GM18520 (cell line): ENCODE measurements around the gene CNOT1.
A peak's percentile ranks its signal among the peaks of the same experiment; 100 is the strongest.
"Not testable (repeated sequence)": the region's sequence is repeated elsewhere in the genome, so short reads cannot be mapped to it uniquely, and the experiment has no call there.

Experiments
- ATAC-seq: cut with Tn5 transposase; IDR thresholded peaks from one replicate; pipeline ENCODE4 v1.9.1; 2021; ENCODE audit not compliant: unreplicated experiment

CNOT1 gene

DNA sequence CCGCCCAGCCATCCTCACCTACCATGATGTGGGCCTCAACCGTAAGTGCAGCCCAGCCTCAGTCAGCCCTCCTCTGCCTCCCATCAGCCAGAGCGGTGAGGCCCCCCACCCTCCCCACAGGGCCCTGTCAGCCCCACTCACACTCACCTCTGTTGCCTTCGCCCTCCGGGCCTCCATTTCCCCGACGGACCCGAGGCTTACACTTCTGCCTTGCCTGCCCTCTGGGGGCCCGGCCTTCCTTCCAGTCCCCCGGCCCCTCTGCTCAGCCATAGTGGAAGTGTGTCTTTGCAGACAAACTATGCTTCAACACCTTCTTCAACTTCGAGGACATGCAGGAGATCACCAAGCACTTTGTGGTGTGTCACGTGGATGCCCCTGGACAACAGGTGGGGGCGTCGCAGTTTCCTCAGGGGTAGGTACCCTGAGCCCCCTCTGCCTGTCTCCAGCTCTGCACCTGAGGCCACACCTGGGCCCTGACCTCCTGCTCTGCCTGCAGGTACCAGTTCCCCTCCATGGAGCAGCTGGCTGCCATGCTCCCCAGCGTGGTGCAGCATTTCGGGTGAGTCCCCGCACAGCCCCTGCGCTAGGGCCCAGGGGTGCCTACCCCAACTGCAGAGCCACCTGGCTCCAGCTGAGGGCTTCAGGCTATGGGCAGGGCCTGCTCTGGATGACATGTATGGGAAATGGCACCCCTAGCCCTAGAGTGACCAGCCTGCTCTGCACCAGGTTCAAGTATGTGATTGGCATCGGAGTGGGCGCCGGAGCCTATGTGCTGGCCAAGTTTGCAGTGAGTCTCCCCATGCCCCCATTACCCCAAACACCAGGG, 125.5 kb downstream of the CNOT1 start:
- no peak for ATAC-seq

GRCh38 chr16:58503166-58503862, 126.3 kb downstream of the CNOT1 start:
- ATAC-seq = no peak

DNA sequence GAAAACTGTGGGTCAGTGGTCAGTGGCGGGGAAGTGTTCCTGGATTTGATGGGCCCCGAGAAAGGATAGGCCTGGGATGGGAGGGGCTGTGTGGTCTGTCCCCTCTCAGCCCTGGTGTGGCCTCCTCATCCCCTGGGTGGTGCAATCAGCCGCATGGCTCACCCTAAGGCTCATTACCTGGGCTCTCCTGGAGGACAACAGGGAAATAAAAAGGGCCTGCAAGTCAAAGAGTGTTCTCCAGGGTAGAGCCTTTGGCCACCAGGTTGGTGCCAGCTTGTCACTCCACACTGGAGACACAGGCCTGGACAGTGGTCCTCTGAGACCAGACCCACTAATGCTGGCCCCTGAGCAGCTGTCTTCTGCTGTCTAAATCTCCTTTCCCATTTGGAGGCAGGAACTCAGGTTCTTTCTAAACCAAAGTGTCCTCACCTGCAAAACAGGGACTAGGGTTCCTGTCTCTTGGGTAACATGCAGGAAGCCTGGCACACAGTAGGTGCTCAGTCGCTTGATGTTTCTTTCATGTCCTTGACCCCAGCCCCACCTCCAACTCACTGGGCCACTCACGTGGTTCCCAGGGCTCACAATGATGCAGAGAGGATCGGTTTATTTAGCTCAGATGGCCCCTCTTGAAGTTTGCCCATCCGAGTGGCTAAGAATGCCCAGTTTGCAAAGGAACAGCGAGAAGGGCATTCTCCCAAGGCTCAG, 127.3 kb downstream of the CNOT1 start:
- no peak for ATAC-seq

DNA sequence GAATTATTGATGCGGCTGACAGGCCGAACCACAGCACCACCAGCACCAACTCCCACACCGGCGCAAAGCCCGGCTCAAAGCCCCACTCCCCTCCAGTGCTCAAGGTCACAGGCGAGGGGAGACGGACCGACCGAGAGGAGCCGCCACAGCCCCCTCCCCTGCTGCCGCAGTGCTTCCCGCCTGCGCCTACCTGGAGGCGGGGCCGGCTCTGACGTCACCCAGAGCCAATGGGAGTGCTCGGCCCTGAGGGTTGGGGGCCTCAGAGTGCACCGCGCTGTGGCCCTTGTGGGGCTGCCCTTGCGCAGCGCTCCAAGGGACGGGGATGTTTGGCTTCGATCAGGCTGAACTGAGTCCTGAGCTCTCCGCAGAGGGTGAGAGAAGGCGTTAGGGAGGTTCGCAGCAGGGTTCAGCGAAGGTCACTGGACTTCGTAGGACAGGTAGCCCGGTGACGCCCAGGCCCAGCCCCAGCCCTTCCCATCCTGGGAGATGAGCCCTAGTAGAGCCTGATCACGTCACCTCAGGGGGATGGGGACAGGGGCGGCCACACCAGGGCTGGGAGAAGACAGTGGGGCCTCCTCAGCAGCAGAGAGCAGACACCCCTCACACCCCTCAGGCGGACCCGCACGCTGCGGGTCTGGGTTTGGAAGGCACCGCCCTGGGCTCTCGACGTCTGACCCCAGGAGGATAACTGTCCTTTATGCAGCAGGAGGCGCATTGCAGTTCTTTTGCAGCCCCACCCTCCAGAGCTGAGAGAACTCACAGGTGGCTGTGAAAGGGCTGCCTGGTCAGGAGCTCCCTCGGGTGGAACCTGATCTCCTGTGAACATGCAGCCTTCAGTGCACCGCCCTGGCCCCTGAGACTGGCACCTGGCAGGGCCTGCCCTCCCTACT, 128.1 kb downstream of the CNOT1 start:
- no peak for ATAC-seq

GRCh38 chr16:58500430-58501241, 129.0 kb downstream of the CNOT1 start:
- ATAC-seq = no peak

DNA sequence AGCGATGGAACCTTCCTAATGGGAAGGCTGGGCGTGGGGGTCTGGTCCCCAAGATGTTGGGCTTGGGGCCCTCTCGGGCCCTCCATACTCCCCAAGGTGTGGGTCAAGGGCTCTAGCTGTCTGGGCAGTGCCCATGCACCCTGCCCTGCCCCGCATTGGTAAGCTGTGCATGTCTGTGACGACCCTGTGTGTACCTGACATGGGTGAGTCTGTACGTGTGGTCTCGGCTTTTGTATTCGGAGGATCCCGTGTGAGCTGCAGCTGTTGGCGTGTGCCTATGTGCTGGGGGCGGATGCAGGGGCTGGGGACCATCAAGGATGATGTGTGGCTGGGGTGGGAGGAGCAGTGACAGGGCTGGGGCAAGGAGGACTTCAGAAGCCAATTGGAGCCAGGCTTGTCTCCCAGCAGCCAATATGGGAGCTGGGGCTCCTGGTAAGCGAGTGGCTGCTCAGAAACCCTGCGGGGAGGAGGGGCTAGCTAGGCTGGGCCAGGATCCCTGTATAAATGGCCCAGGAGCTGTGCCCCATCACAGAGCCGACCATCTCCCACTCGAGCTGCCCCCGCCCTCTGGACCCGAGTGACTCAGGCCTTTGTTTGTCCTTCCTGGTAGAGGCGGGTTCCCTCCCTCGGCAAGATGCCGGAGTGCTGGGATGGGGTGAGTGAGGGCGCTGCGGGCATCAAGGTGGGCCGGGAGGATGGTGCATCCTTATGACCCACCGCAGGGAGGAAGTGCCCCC, 129.8 kb downstream of the CNOT1 start, which contains the start of gene NDRG4:
Gene NDRG4 (plus strand): TSS at position 529 of the 737 bp plus-strand sequence. CDS start 106 bp downstream, at position 635.
- ATAC-seq = peak; percentile 52

- no peak for ATAC-seq
These were observed 130.5 kb downstream of the CNOT1 start for GRCh38 chr16:58499092-58499511.

- no peak for ATAC-seq
These were observed 131.1 kb downstream of the CNOT1 start for GRCh38 chr16:58498341-58499091.

DNA sequence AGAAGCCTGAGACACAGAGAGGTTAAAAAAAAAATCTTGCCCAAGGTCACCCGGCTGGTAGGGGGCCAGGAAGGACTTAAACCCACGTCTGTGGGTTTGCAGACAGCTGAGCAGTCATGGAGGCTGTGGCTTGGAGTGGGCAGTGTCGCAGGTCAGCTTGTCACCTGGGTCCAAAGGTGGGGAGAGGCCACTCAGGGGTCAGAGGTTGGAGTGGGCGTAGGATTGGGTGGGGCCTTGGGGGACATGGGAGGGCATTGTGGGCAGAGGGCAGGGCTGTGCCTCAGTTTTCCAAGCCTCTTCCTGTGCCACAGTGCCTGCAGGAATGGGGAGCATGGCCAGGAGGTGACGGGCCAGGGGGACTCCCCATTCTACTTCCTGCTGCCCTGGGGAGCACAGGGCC, 131.7 kb downstream of the CNOT1 start:
- no peak for ATAC-seq

DNA sequence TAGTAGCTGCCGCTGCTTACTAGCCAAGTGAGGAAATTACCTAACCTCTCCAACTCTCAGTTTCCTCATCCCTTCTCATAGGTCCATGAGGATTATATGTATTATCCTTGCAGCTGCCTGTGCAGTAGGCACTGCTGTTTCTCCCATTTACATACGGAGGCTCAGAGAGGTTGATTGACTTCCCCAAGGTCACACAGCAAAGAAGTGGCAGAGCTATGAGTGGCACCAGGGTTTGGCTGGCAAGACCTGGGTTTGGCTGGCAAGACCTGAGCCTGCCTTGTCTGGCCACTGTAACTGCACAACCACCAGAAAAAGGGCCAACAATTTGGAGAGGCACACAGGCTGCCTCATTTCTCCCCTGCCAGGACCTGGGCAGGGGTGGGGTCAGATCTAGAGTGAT, 132.2 kb downstream of the CNOT1 start:
- no peak for ATAC-seq

DNA sequence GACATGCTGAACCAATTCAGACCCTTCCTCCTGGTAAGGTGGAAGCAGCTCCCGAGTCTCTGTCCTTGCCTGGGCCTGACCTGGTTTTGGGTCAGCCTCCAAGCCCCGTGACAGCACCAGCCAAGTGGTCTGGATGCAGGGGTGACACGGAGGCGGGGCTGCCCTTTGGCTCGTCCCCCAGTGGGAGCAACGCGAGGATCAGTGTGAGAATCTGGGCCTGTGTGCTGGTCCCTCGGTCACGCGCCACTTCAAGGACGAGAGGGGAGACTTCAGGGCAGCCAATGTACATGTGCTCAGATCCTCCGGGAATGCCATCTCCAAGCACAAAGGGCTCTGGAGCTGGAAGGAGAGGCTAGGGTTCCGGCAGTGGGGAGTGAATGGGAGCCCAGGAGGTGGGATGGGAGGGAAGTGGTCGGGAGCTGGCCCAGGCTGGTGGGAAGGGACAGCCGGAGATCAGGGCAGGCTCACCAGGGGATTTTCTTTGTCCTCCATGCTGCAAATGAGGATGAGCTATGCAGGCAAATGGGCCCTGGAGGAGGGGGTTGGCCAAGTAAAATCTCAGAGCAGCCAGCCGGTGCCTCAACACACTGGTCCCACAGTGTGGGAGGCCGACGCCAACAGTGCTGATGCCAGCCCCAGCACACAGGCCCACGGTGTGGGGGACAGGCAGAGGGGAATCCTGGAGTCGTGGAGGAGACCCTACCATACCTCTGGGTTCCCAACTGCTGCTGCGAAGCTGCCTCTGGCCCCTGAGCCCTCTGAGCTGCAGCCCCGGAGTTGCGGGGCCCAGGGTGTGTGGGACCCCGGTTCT, 133.9 kb downstream of the CNOT1 start:
- ATAC-seq = no peak

DNA sequence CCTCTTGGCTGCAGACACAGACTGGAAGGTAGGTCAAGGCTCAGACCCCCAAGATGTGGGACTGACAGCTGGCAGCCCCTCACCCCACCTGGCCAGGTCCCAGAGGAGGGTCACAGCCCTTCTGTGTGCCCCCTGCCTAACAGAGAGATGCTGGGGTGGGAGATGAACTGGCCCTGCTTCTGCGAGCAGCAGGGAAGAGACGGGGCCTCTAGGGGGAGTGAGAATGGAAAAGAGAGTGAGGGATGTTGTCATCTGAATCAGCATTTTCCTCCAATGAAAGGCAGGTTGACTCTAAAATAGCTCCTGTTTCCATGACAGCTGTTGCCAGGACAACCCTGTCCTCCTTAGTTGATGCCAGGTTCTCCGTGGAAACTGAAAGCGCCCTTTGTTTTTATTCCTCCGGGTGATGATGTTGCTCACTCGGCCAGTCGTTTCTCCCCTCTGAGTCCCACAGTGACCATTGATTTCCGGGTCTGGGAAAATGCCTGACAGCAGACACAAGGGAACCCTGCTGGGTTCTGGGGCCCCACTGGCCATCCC, 134.6 kb downstream of the CNOT1 start:
- peak; percentile 57 for ATAC-seq

DNA sequence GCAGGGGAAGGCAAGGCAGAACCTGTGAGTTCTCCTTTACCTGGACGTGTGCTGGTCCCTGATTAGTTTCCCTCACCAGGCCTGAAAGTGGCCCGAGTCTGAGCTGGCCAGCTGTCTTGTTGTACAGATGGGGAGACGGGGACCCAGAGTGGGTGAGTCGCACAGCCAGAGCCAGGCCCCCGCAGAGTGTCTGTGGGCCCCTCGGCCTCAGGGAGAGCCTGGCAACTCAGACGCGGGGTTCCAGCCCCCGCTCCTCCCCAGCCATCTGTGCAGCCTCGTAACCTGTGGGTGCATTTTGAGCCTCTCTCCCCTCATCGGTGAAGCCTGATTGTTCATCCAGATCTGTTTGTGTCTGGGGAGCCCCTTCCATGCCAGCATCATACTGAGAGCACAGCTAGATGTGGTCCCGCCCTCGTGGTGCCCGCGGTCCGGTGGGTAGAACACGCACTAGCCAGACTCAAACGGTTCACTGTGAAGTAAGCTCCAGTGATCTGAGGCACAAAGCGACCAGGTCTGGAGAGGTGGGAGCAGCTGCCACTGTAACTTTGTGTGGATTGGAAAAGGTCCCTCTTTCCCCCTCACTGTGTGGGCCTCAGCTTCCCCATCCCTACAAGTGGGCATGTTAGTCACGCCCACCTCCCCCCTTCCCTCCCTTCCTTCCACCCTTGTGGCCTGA, 135.7 kb downstream of the CNOT1 start:
- ATAC-seq = no peak

- ATAC-seq = no peak
These were observed 136.9 kb downstream of the CNOT1 start for GRCh38 chr16:58492735-58493134.

GRCh38 chr16:58492066-58492465, 137.6 kb downstream of the CNOT1 start:
- ATAC-seq = no peak

GRCh38 chr16:58490539-58490938, 139.1 kb downstream of the CNOT1 start:
- ATAC-seq = not testable (repeated sequence)

DNA sequence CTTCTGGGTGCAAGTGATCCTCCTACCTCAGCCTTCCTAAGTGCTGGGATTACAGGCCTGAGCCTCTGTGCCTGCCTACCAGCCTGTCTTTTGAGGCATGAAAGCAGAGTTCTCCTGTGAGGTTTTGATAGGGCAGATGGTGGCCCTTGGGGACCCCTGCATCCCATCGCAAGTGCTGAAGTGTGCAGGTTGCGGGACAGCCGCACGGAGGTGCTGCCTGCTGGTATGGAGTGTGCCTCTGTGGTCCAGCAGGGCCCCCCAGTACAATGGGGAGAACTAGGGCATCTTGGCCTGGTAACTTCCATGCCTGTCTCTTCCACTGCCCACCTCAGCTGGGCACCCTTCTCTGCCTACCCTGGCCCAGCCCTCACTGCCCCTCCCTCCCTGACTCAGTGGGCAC, 139.6 kb downstream of the CNOT1 start:
- ATAC-seq = no peak
